A673 (cell line): Measurements from ENCODE around the gene PI16. TPM values are rescaled to one million over a fixed set of nuclear protein-coding genes. Genes with fewer than 3 reads are reported as not detected.

ENCODE experiments used
- BruUV-seq: library from RNA; stranded (reverse); fragments of 400-500 nt; replicated peaks from 2 replicates; lab custom pipeline; 2021; lab: Mats Ljungman, UMichigan
- CTCF ChIA-PET: fragments of 300-600 bp; sonication (Branson Sonifier 250); formaldehyde crosslinking; loops from one replicate; lab custom pipeline; 2022; ENCODE audit warnings: antibody characterized with exemption; lab: Charles Lee
- POLR2A ChIA-PET: fragments of 300-600 bp; sonication (Branson Sonifier 250); formaldehyde crosslinking; loops from one replicate; lab custom pipeline; 2022; ENCODE audit warnings: antibody characterized with exemption; ENCODE audit not compliant: low non-redundant PET; lab: Charles Lee
- DNase-seq: peaks from one replicate; pipeline ENCODE4 v3.0.0-alpha.2; 2015; ENCODE audit warnings: low spot score
- H3K27ac ChIP-seq: fragments of 200-600 bp; sonication (generic); 2 replicates; pipeline ENCODE4 v1.5.1; 2016; ENCODE audit warnings: mixed run types, low read depth, mild to moderate bottlenecking, mixed read lengths, antibody characterized with exemption, low read length; ENCODE audit not compliant: poor library complexity, severe bottlenecking
- H3K27me3 ChIP-seq: fragments of 200-600 bp; sonication (generic); replicated peaks from 2 replicates; pipeline ENCODE4 v1.6.1; 2017; ENCODE audit warnings: mixed run types, low read depth, mild to moderate bottlenecking, mixed read lengths, antibody characterized with exemption, low read length; ENCODE audit not compliant: insufficient read depth, poor library complexity
- H3K36me3 ChIP-seq: fragments of 200-600 bp; sonication (generic); 2 replicates; pipeline ENCODE4 v1.6.1; 2016; ENCODE audit warnings: mixed run types, mild to moderate bottlenecking, mixed read lengths, antibody characterized with exemption, low read length; ENCODE audit not compliant: insufficient read depth, poor library complexity, severe bottlenecking
- H3K4me1 ChIP-seq: fragments of 200-600 bp; sonication (generic); 2 replicates; pipeline ENCODE4 v1.6.1; 2017; ENCODE audit warnings: mixed run types, mild to moderate bottlenecking, mixed read lengths, antibody characterized with exemption, low read length; ENCODE audit not compliant: insufficient read depth, poor library complexity, severe bottlenecking
- H3K4me3 ChIP-seq: fragments of 200-600 bp; sonication (generic); 2 replicates; pipeline ENCODE4 v1.5.1; 2016; ENCODE audit warnings: low read depth, mixed run types, mild to moderate bottlenecking, mixed read lengths, low read length; ENCODE audit not compliant: poor library complexity, severe bottlenecking
- H3K9me3 ChIP-seq: fragments of 200-600 bp; sonication (generic); 2 replicates; pipeline ENCODE4 v1.6.1; 2016; ENCODE audit warnings: mixed run types, low read depth, mild to moderate bottlenecking, mixed read lengths, antibody characterized with exemption, low read length; ENCODE audit not compliant: poor library complexity, severe bottlenecking
- CTCF ChIP-seq: fragments of 300-800, 200-600 bp; sonication (generic); conservative IDR thresholded peaks from 2 replicates; pipeline ENCODE4 v1.5.1; 2017; ENCODE audit warnings: low read depth, mild to moderate bottlenecking, antibody characterized with exemption, low read length, moderate library complexity, mixed read lengths
- EZH2 ChIP-seq: fragments of 200-600 bp; sonication (generic); IDR thresholded peaks from 2 replicates; pipeline ENCODE4 v1.6.1; 2017; ENCODE audit warnings: borderline replicate concordance, low read depth, mild to moderate bottlenecking, mixed read lengths, antibody characterized with exemption, low read length; ENCODE audit not compliant: poor library complexity, severe bottlenecking
- intact Hi-C: fragments of 100-400 bp; cut with micrococcal nuclease; formaldehyde crosslinking; loops from one replicate; pipeline ENCODE4 v1.10.0; 2022; ENCODE audit not compliant: unreplicated experiment
- total RNA-seq: library from RNA; stranded (reverse); gene quantifications from 2 replicates; pipeline ENCODE4 v1.2.3, GENCODE V29; 2021

The PI16 gene
- total RNA-seq, 1 experiment from 2014 or later = not detected

DNA sequence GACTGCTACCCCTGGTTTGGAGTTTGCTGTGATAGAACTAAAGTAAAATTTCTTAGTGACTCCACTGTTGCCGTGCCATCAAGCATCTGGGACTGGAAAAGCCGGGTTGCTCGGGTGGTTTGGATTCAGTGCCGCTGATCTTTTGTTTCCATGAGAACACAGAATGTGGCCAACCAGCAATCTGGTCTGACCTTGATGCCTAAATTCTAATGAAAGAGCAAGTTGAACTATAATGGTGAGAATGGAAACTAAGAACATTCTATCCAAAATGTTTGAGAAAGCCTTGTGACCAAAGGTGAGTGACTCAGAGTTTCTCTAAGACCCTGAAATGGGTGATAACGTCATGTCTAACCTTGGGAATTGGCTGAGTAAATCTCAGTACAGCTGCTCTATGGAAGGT, 9.9 kb upstream of the PI16 start:
- TF ChIP-seq CTCF = no peak
- TF ChIP-seq EZH2 = no peak
- Histone ChIP-seq H3K4me3 (no peak overlapping the region), H3K9me3 (no peaks in the 10 kb centered on the region), H3K4me1 (no peaks in the 10 kb centered on the region), H3K27me3 (no peaks in the 10 kb centered on the region), H3K36me3 (no peaks in the 10 kb centered on the region), H3K27ac (no peak overlapping the region)
- CTCF ChIA-PET = no interaction called here
- intact Hi-C loops = no loop called here
- POLR2A ChIA-PET = no interaction called here
- no peak for DNase-seq
- BruUV-seq = no TSS peak

- intact Hi-C loops = no loop called here
- POLR2A ChIA-PET = no interaction called here
- no peaks in the 10 kb centered on the region for H3K27me3 ChIP-seq
- CTCF ChIA-PET = no interaction called here
- H3K27ac ChIP-seq = no peak overlapping the region
- no peak for TF ChIP-seq CTCF
- TF ChIP-seq EZH2 = no peak
- H3K4me1 ChIP-seq = no peaks in the 10 kb centered on the region
- H3K4me3 ChIP-seq = no peak overlapping the region
- BruUV-seq = no TSS peak
- no peak for DNase-seq
- no peaks in the 10 kb centered on the region for H3K36me3 ChIP-seq
- H3K9me3 ChIP-seq = no peaks in the 10 kb centered on the region
Observed at GRCh38 chr6:36945301-36945700, 9.2 kb upstream of the PI16 start.

DNA sequence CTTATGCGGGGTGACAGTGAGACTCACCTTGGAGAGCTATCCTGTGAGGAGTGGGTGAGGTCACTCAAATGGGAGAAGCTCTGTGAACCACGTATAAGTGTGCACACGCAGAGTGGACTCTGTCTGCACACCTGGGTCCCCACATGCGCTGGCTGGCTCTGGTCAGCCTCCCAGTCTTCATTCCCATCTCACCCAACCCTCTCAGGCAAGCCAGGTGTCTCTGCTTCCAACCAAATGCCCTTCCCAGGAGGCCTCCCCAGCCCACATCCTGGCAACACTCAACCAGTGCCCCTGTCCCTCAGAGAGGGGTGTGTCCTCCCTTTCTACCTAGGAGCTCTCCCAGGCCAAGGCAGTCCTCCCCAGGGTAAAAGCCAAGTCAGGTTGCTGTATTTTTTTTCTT, 8.0 kb upstream of the PI16 start:
- no peak for DNase-seq
- Histone ChIP-seq H3K27ac (no peak overlapping the region), H3K9me3 (no peaks in the 10 kb centered on the region), H3K4me1 (no peaks in the 10 kb centered on the region), H3K36me3 (no peaks in the 10 kb centered on the region), H3K27me3 (no peaks in the 10 kb centered on the region), H3K4me3 (no peak overlapping the region)
- intact Hi-C loops = no loop called here
- TF ChIP-seq EZH2 (no peak), CTCF (no peak)
- ChIA-PET POLR2A (no interaction called here), CTCF (no interaction called here)
- no TSS peak for BruUV-seq
